ENCODE results near the gene IL1RL2. TPM values are rescaled to one million over a fixed set of nuclear protein-coding genes. Genes with fewer than 3 reads are reported as not detected.

The IL1RL2 gene
- total and polyA plus RNA-seq, 9 donors: 0.24 to 2.0 (median 1.2) TPM; not detected in 3

- Histone ChIP-seq H3K4me3 (no peak overlapping the region), H3K9me3 (no peaks in the 10 kb centered on the region), H3K4me1 (ENCODE audit: insufficient read depth) (no peaks in the 10 kb centered on the region), H3K36me3 (no peaks in the 10 kb centered on the region), H3K27ac (no peak overlapping the region), H3K27me3 (no peaks in the 10 kb centered on the region)
- no peak for DNase-seq
- TF ChIP-seq EP300 (IDR thresholded peaks at IDR 0.05): no peak
- no peak for TF ChIP-seq CTCF (IDR thresholded peaks at IDR 0.05)
- no peak for TF ChIP-seq POLR2A (IDR thresholded peaks at IDR 0.05)
- intact Hi-C loops (cut with DNase I): loop anchor here in 1 of 4 donors (10.0 kb wide), 1 partner anchor 70 kb away; the partner anchor contains the start of gene IL18R1
- 89 to 93% (median 93%) methylated on average over 3 of the region's 3 CpGs for WGBS, 3 donors
Measured at GRCh38 chr2:102284611-102285010, 97.8 kb downstream of the IL1RL2 start.

- no peak overlapping the region for H3K4me3 ChIP-seq
- intact Hi-C loops (cut with DNase I): loop anchor here in 1 of 4 donors (10.0 kb wide), 1 partner anchor 69 kb away; the partner anchor contains the start of gene IL18R1
- DNase-seq: no peak
- TF ChIP-seq CTCF (IDR thresholded peaks at IDR 0.05) (no peak), POLR2A (IDR thresholded peaks at IDR 0.05) (no peak), EP300 (IDR thresholded peaks at IDR 0.05) (no peak)
- H3K36me3 ChIP-seq: no peaks in the 10 kb centered on the region
- 65 to 81% (median 73%) methylated on average over 2 of the region's 2 CpGs for WGBS, 3 donors
- no peaks in the 10 kb centered on the region for H3K4me1 ChIP-seq (ENCODE audit: insufficient read depth)
- H3K27me3 ChIP-seq: no peaks in the 10 kb centered on the region
- no peaks in the 10 kb centered on the region for H3K9me3 ChIP-seq
- H3K27ac ChIP-seq: no peak overlapping the region
Measured at GRCh38 chr2:102285368-102285767, 98.5 kb downstream of the IL1RL2 start.

- Histone ChIP-seq H3K27me3 (no peaks in the 10 kb centered on the region), H3K4me3 (no peak overlapping the region), H3K4me1 (ENCODE audit: insufficient read depth) (no peaks in the 10 kb centered on the region), H3K36me3 (no peaks in the 10 kb centered on the region), H3K27ac (no peak overlapping the region), H3K9me3 (no peaks in the 10 kb centered on the region)
- TF ChIP-seq POLR2A (IDR thresholded peaks at IDR 0.05): no peak
- no peak for TF ChIP-seq CTCF (IDR thresholded peaks at IDR 0.05)
- TF ChIP-seq EP300 (IDR thresholded peaks at IDR 0.05): no peak
- WGBS, 3 donors: 45 to 60% (median 50%) methylated on average over 3 of the region's 3 CpGs
- intact Hi-C loops (cut with DNase I): loop anchor here in 1 of 4 donors (10.0 kb wide), 1 partner anchor 69 kb away; the partner anchor contains the start of gene IL18R1
- DNase-seq: no peak
Measured at GRCh38 chr2:102286041-102286440, 99.2 kb downstream of the IL1RL2 start.

- intact Hi-C loops (cut with DNase I): loop anchor here in 1 of 4 donors (10.0 kb wide), 1 partner anchor 66 kb away; the partner anchor contains the start of gene IL18R1
Measured at GRCh38 chr2:102289129-102289528, 102.3 kb downstream of the IL1RL2 start.

More at GRCh38 chr2:102289129-102289528, 102.3 kb downstream of the IL1RL2 start:
- Histone ChIP-seq H3K36me3 (no peaks in the 10 kb centered on the region), H3K4me1 (ENCODE audit: insufficient read depth) (no peaks in the 10 kb centered on the region), H3K27ac (no peak overlapping the region), H3K4me3 (no peak overlapping the region), H3K9me3 (no peaks in the 10 kb centered on the region), H3K27me3 (no peaks in the 10 kb centered on the region)
- TF ChIP-seq CTCF (IDR thresholded peaks at IDR 0.05) (no peak), POLR2A (IDR thresholded peaks at IDR 0.05) (no peak), EP300 (IDR thresholded peaks at IDR 0.05) (no peak)
- no peak for DNase-seq
- 85 to 91% (median 87%) methylated on average over 5 of the region's 5 CpGs for WGBS, 3 donors

Other genes starting within 250 kb of the IL1RL2 start
- 1 to 10 TPM in 4 of 7 donors, under 1 TPM in 3; 0.15 to 8.7 (median 3.2) TPM for gene IL1R2, start 195.1 kb upstream of the IL1RL2 start, total RNA-seq
- 1 to 10 TPM; 1.1 TPM for gene IL1R2, start 195.1 kb upstream of the IL1RL2 start, polyA plus RNA-seq
- gene IL1R1, start 44.3 kb upstream of the IL1RL2 start, total RNA-seq: 100 to 1,000 TPM in 2 of 7 donors, 10 to 100 TPM in 4, 1 to 10 TPM in 1; 6.5 to 142 (median 36.5) TPM
- gene IL1R1, start 44.3 kb upstream of the IL1RL2 start, polyA plus RNA-seq: 10 to 100 TPM; 36.3 to 76.7 TPM
- 1 to 10 TPM in 4 of 7 donors, under 1 TPM in 2, not detected in 1; 0.36 to 2.3 (median 2.0) TPM for gene IL1RL1, start 124.5 kb downstream of the IL1RL2 start, total RNA-seq
- 1 to 10 TPM in 1 of 2 donors, under 1 TPM in 1; 0.48 to 2.1 TPM for gene IL1RL1, start 124.5 kb downstream of the IL1RL2 start, polyA plus RNA-seq
- 1 to 10 TPM in 5 of 7 donors, under 1 TPM in 2; 0.83 to 3.1 (median 1.7) TPM for gene IL18R1, start 168.8 kb downstream of the IL1RL2 start, total RNA-seq
- 1 to 10 TPM in 1 of 2 donors, under 1 TPM in 1; 0.93 to 1.5 TPM for gene IL18R1, start 168.8 kb downstream of the IL1RL2 start, polyA plus RNA-seq
- under 1 TPM; 0.10 to 0.77 (median 0.33) TPM for gene IL18RAP, start 236.1 kb downstream of the IL1RL2 start, total RNA-seq
- gene IL18RAP, start 236.1 kb downstream of the IL1RL2 start, polyA plus RNA-seq: under 1 TPM; 0.17 to 0.43 TPM

Data from ovary (tissue), 9 donors.